HG02571 (cell line): ENCODE measurements around the gene SSTR4.

ENCODE experiments used
- ATAC-seq: cut with Tn5 transposase; IDR thresholded peaks from one replicate; pipeline ENCODE4 v1.9.1; 2021; ENCODE audit warnings: mild to moderate bottlenecking, moderate library complexity; ENCODE audit not compliant: unreplicated experiment

SSTR4 gene

GRCh38 chr20:23039885-23040508 lies 4.9 kb downstream of the SSTR4 start:
- ATAC-seq = no peak

- no peak for ATAC-seq
Observed at GRCh38 chr20:23042270-23042669, 7.2 kb downstream of the SSTR4 start.

GRCh38 chr20:23043376-23043775 lies 8.3 kb downstream of the SSTR4 start:
- no peak for ATAC-seq

DNA sequence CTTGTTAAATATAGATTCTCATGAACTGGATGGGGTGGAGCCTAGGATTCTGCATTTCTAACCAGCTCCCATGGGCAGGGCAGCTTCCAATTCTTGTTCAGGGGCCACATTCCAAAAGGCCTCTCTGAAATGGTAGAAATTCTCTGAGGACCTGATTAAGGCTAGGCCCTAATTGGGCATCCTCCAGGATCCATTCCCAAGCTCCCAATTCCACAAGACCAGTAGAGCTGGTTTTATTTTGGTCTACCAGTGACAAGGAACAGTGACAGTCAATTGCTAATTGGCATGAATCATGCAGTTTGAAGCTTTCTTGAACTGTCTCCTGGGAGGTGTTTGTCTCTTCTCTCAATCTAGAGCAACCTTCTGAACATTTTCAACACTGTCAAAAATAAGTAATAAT lies 11.3 kb downstream of the SSTR4 start:
- no peak for ATAC-seq

GRCh38 chr20:23047001-23047737 lies 12.1 kb downstream of the SSTR4 start:
- ATAC-seq = no peak

- ATAC-seq = no peak
Observed at GRCh38 chr20:23047738-23048214, 12.7 kb downstream of the SSTR4 start.

DNA sequence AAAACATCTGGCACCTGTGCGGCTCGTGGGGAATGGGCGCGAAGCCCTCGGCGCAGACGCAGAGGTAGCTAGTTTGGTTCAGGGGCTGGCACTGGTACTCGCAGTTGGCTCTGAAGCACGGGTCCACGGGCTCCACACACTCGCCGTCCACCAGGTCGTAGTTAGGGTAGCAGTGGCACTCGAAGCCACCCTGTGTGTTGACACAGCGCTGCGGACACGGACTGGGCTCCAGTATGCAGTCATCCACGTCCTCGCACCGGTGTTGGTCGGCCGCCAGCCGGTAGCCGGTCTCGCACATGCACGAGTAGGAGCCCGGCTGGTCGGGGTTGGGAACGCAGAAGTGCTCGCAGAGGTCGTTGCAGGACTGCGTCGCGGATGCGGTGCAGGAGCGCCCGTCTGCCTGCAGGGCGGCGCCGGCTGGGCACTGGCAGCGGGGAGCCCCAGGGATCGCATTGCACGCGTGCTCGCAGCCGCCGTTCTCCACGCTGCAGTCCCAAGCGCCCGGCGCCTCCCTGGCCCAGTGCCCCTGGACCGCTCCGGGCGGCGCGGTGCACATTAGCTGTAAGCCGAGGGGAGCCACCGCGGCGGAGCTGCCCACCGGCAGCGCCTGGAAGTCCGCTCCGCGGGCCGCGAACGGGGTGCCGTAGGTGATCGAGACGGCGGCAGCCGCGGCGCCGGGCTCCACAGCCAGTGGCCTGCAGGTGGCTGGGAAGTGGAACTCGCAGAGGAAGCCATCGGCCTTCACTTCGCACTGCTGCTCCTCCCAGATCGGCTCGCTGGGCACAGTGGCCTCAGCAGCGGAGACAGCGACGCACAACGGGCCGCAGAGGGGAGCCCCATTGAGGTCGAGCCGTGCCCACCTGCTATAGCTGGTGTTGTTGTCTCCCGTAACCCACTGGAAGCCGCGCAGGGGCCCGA lies 13.4 kb downstream of the SSTR4 start:
- no peak for ATAC-seq

DNA sequence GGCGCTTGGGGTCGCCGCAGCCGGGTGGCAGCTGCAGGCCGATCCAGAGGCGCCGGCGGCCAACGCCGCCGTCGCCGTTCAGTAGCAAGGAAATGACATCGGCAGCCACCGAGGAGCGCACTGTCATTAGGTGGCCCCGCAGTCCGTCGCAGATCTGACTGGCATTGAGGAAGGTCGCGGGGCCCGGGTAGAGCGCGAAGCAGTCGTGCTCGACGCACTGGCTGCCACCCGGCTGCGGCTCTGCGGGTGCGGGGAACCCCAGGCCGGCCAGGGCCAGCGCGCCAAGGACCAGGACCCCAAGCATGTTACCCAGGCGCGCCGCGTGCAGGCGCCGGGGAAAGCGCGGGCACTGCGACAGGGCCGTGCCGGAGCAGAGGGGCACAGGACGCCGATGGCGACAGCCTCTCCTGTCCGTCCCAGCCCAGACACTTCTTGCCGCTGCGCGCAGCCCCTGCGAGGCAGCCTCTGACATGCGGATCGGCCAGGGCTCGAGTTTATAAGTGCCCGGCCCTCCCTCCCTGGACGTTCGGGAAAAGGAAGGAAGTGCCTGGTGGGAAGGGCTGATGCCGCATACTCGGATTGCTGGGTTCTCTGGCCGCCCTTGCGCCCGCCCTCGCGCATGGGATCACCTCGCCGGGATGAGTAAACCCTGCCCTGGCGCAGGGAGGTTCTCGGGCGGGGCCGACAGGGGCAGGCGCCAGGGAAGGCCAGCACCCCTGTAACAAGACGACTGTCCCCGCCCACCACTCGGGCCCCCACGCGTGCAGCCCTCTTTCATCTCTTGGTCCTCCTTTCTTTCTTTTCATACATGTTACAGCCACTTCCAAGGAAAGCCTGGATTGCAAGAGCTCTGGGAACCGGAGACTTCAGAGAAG lies 14.3 kb downstream of the SSTR4 start, which contains the start of gene THBD:
Gene THBD (minus strand): TSS at position 472 of the 875 bp plus-strand sequence. CDS start 168 bp downstream, at position 304.
- no peak for ATAC-seq

DNA sequence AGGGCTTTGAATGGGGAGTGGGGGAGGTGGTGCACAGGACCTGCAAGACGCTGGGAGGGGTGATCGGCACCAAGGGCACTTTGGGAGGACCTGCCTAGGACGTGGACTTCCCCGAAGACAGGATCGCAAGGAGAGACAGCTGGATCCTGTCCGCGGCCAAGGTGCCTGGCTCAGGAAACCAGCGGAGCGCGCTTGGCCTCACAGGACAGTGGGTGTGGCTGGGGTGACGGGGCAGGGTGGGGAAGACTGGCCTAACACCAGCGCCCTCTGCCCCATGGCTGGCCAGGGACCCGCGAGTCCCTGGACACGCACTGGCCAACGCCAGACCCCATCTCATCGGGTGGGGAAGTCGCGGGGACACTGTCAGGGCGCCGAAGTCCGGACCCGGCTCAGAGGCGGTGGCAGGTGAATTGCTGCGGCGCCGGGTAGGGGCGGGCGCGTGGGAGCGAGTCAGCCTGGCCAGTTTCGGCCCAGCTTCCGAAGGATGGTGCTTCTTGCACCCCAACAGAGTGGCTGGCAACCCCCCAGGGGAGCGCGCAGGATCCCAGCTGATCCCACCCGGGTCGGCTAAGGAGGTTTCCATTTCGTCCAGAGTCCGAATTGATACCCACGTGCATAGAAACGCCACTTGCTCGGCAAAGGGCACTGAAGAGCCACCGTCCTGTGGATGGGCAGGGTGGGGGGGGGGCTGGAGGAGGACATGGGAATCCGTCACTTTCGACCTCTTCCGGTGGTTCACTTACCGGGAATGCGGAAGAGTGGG lies 15.1 kb downstream of the SSTR4 start:
- ATAC-seq = no peak

GRCh38 chr20:23050847-23051627 lies 15.9 kb downstream of the SSTR4 start:
- no peak for ATAC-seq

DNA sequence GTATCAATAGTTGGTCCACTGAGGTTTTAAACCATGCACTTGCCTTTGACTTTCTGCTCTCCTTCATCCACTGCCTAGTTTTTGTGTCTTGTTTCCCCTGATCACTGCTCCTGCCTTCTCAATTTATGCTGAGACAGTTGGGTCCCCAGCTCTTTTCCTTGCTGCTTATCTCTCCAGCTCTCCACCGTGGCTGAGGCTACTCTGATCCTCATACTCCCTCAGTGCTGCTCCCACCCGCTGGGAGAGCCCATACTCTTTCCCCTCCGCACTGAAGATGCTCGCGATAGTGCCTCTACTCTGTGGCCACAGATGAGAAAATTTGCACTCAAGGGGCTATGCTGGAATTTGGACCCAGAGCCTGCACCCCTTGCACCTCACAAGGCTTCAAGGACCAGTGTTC lies 17.8 kb downstream of the SSTR4 start:
- no peak for ATAC-seq

DNA sequence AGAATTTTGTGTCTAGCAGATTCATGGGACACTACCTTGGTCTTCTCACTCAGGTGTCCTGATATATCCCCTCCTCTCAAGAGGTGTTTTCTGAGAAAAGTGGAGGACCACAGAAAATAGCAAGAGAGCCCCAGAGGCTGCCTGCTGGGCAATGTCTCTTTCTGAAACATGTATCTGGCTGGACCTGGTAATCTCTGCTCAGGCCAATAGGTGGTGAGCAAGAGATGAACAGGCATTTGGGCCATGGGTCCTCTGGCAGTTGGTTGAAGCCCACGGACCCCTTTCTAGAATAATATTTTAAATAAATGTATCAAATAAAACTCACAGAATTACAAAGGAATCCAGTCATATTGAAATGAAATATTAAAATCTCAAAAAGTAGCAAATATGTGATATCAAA lies 23.1 kb downstream of the SSTR4 start:
- ATAC-seq = no peak

DNA sequence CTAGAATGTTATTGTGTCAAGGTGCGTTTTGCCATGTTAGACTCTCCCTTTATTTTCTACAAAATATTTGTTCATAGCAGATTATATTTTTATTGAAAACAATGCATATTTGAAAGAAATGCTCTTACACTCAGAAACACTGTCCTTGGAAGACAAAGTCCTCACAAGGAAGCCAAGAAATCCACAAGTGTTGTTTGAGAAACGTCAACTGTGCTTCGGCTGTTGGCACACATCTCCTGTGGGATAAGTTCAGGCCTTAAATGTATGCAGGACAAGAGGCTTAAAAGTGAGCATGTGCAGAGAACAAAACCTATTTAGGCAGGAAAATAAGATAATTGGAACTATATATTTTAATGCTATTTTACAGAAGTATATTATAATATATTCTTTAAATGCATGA lies 23.9 kb downstream of the SSTR4 start:
- no peak for ATAC-seq

DNA sequence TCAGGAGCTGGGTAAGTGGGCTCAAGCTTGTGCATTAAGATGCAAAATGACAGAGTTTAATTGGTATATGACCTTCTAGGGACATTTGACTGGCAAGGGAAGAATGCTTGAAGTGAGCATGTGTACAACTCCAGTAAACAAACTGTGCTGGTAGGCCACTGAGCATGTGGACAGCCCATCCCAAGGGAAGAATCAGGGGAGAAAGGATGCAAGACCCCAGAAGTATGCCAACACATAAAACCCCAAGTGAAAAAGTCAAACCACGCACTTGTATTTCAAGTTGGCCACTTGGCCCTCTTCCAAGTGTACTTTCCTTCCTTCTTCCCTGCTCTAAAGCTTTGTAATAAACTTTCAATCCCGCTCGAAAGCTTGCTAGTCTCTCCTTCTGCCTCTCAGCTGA lies 24.7 kb downstream of the SSTR4 start:
- no peak for ATAC-seq

DNA sequence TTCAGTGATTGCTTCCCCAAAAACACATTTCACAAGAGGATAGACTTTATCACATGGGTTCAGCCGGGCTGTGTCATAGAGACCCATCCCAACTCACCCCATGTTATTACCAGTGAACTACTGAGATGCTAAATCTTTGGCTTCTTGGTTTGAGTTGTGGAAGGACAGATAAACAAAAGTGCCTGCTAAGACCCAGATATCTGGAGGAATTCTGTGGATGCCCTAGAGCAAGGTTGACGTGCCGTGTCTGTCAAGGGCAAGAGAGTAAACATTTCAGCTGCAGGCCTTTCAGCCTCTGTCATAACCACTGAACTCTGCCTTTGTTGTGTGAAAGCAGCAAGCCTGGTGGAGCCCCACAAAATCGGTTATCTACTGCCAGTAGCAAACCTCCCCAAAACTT lies 25.5 kb downstream of the SSTR4 start:
- ATAC-seq = no peak

- ATAC-seq = no peak
Observed at GRCh38 chr20:23061262-23061661, 26.1 kb downstream of the SSTR4 start.

DNA sequence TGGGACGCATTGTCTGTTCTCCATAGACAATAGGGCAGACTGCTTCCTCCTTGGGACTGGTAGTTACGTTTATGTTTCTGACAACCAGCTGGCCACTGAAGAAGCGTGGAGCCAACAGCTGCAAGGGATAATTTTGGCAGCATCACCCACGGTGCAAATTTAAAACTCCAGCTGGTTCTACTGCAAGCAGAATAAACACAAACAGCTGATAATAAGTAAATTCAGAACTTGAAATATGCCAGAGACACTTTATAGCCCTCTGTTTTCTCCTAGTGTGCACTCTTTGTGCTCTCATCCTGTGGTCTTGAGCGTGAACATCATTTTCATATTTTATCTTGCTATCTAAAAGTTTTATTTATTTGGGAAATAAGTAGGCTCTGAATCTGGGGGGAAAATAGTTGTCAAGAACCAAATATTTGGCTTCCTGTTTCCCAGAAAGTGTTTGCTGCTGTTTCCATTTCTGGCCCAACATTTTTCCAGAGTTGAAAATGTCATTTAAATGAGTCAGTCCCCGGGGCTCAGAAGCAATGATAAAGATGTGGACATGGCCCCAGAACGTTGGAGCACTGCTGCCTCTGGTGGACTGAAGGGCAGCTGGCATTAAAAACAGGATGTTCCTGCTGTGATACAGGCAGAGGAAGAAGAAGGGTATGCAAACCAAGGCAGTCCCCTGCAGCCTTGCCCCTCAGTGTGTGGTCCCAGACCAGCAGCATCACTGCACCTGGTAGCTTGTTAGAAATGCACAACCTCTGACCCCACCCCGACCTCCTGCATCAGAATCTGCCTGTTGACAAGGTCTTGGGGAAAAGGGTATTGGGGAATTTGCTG lies 26.8 kb downstream of the SSTR4 start:
- no peak for ATAC-seq

GRCh38 chr20:23062632-23063031 lies 27.5 kb downstream of the SSTR4 start:
- no peak for ATAC-seq
